Neural cell (in vitro differentiated cells): ENCODE measurements around the gene NOTCH4.

Experiments
- CTCF ChIP-seq: fragments of 450-650 bp; IDR thresholded peaks from 2 replicates; pipeline ENCODE4 v1.5.1; 2014; ENCODE audit warnings: antibody characterized with exemption, mild to moderate bottlenecking, moderate library complexity; ENCODE audit not compliant: poor library complexity, severe bottlenecking
- EP300 ChIP-seq: fragments of 450-650 bp; conservative IDR thresholded peaks from 2 replicates; pipeline ENCODE4 v1.6.1; 2014; ENCODE audit warnings: antibody characterized with exemption, mild to moderate bottlenecking, moderate library complexity; ENCODE audit not compliant: poor library complexity, severe bottlenecking

- no peak for TF ChIP-seq CTCF
- no peak for TF ChIP-seq EP300
Observed at GRCh38 chr6:32200711-32201475, 23.0 kb downstream of the NOTCH4 start.
